ENCODE results near the gene RAD23B.

Gene RAD23B

GRCh38 chr9:107328510-107328909 is 45.4 kb downstream of the RAD23B start:
- Histone ChIP-seq H4K20me1 (ENCODE audit: insufficient read depth, low read length) (peaks cover 32% of the 10 kb centered on the region), H3K9ac (ENCODE audit: low read length) (no peak overlapping the region), H3K4me2 (ENCODE audit: low read length) (no peak overlapping the region), H3K36me3 (replicated peaks; ENCODE audit: low read depth, low read length) (peaks cover 78% of the 10 kb centered on the region), H3K4me3 (ENCODE audit: low read length) (no peak overlapping the region), H3K79me2 (ENCODE audit: low read length) (peaks cover 52% of the 10 kb centered on the region), H3K9me3 (ENCODE audit: insufficient read depth, low read length) (no peaks in the 10 kb centered on the region), H3K27me3 (ENCODE audit: low read depth, low read length) (no peaks in the 10 kb centered on the region), H3K4me1 (ENCODE audit: low read length) (no peaks in the 10 kb centered on the region), H3K27ac (ENCODE audit: low read length) (no peak overlapping the region), H2AFZ (ENCODE audit: low read depth, low read length) (no peak overlapping the region)
- no peak for TF ChIP-seq EZH2phosphoT487 (IDR thresholded peaks at IDR 0.05; ENCODE audit: low read depth)
- TF ChIP-seq, protein P1, sequence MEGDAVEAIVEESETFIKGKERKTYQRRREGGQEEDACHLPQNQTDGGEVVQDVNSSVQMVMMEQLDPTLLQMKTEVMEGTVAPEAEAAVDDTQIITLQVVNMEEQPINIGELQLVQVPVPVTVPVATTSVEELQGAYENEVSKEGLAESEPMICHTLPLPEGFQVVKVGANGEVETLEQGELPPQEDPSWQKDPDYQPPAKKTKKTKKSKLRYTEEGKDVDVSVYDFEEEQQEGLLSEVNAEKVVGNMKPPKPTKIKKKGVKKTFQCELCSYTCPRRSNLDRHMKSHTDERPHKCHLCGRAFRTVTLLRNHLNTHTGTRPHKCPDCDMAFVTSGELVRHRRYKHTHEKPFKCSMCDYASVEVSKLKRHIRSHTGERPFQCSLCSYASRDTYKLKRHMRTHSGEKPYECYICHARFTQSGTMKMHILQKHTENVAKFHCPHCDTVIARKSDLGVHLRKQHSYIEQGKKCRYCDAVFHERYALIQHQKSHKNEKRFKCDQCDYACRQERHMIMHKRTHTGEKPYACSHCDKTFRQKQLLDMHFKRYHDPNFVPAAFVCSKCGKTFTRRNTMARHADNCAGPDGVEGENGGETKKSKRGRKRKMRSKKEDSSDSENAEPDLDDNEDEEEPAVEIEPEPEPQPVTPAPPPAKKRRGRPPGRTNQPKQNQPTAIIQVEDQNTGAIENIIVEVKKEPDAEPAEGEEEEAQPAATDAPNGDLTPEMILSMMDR (IDR thresholded peaks at IDR 0.05; ENCODE audit: low read depth, low read length) = no peak

DNA sequence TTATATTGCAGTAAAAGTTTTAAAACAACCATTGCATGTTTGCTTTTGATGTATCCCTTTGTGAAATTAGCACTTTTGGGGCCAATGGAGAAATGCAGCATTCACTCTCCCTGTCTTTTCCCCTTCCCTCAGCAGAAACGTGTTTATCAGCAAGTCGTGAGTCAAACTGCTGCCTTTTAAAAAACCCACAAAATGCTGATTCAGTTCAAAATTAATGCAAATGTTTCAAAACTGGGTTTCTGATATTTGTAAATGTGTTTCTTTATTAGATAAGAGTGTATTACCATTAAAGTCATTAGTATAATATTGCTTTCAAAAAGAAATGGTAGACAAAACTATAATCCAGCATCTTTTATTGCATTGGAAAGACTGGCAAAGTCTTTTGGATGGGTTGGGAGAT is 47.3 kb downstream of the RAD23B start:
- Histone ChIP-seq H3K9me3 (ENCODE audit: insufficient read depth, low read length) (no peaks in the 10 kb centered on the region), H3K27ac (ENCODE audit: low read length) (no peak overlapping the region), H3K9ac (ENCODE audit: low read length) (no peak overlapping the region), H3K4me1 (ENCODE audit: low read length) (no peaks in the 10 kb centered on the region), H3K4me3 (ENCODE audit: low read length) (no peak overlapping the region), H3K27me3 (ENCODE audit: low read depth, low read length) (no peaks in the 10 kb centered on the region), H3K79me2 (ENCODE audit: low read length) (peaks cover 38% of the 10 kb centered on the region), H3K4me2 (ENCODE audit: low read length) (no peak overlapping the region), H2AFZ (ENCODE audit: low read depth, low read length) (no peak overlapping the region), H3K36me3 (replicated peaks; ENCODE audit: low read depth, low read length) (peaks cover 75% of the 10 kb centered on the region), H4K20me1 (ENCODE audit: insufficient read depth, low read length) (peaks cover 32% of the 10 kb centered on the region)
- no peak for TF ChIP-seq EZH2phosphoT487 (IDR thresholded peaks at IDR 0.05; ENCODE audit: low read depth)

DNA sequence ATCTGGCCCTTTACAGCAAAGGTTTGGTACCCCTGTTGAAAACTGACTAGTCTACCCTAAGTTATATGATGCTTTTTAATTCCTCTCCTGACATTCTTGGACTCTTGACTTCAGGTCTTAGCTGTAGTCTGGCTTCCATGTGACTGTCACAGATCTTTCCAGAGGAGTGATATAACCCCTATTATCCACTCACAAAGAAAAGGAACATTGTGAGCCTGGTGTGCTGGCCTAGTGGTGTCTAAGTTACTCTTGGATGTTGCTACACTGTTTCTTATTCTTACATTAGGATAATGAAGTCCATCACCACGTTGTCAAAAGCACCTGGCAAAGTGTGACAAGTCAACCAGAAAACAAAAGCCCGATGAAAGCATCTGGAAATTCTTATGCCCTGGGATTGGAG is 49.8 kb downstream of the RAD23B start:
- H3K9ac ChIP-seq (ENCODE audit: low read length) = no peak overlapping the region
- no peak overlapping the region for H3K4me3 ChIP-seq (ENCODE audit: low read length)
- peaks cover 13% of the 10 kb centered on the region; the same call in 1 of the 2 replicates for H4K20me1 ChIP-seq (ENCODE audit: insufficient read depth, low read length)
- peaks cover 15% of the 10 kb centered on the region for H3K79me2 ChIP-seq (ENCODE audit: low read length)
- H2AFZ ChIP-seq (ENCODE audit: low read depth, low read length) = no peak overlapping the region
- TF ChIP-seq, protein P1 (IDR thresholded peaks at IDR 0.05; ENCODE audit: low read depth, low read length) = no peak
- TF ChIP-seq EZH2phosphoT487 (IDR thresholded peaks at IDR 0.05; ENCODE audit: low read depth) = no peak
- H3K27ac ChIP-seq (ENCODE audit: low read length) = no peak overlapping the region
- H3K27me3 ChIP-seq (ENCODE audit: low read depth, low read length) = no peaks in the 10 kb centered on the region
- H3K4me2 ChIP-seq (ENCODE audit: low read length) = no peak overlapping the region
- no peaks in the 10 kb centered on the region for H3K9me3 ChIP-seq (ENCODE audit: insufficient read depth, low read length)
- H3K4me1 ChIP-seq (ENCODE audit: low read length) = no peaks in the 10 kb centered on the region
- peaks cover 61% of the 10 kb centered on the region for H3K36me3 ChIP-seq (replicated peaks; ENCODE audit: low read depth, low read length)

- Histone ChIP-seq H4K20me1 (ENCODE audit: insufficient read depth, low read length) (0 out of 2 replicates have a peak, but pooled peaks cover 13% of the 10 kb centered on the region), H3K9me3 (ENCODE audit: insufficient read depth, low read length) (no peaks in the 10 kb centered on the region), H3K4me3 (ENCODE audit: low read length) (no peak overlapping the region), H2AFZ (ENCODE audit: low read depth, low read length) (no peak overlapping the region), H3K36me3 (replicated peaks; ENCODE audit: low read depth, low read length) (peaks cover 60% of the 10 kb centered on the region), H3K27ac (ENCODE audit: low read length) (no peak overlapping the region), H3K4me1 (ENCODE audit: low read length) (no peaks in the 10 kb centered on the region), H3K79me2 (ENCODE audit: low read length) (peaks cover 10% of the 10 kb centered on the region), H3K9ac (ENCODE audit: low read length) (no peak overlapping the region), H3K4me2 (ENCODE audit: low read length) (no peak overlapping the region), H3K27me3 (ENCODE audit: low read depth, low read length) (no peaks in the 10 kb centered on the region)
- no peak for TF ChIP-seq EZH2phosphoT487 (IDR thresholded peaks at IDR 0.05; ENCODE audit: low read depth)
- TF ChIP-seq, protein P1 (IDR thresholded peaks at IDR 0.05; ENCODE audit: low read depth, low read length) = no peak
Observed at GRCh38 chr9:107333363-107333762, 50.3 kb downstream of the RAD23B start.
